Measurements from ENCODE around the gene DLG2.
"Not testable (repeated sequence)": the region's sequence is repeated elsewhere in the genome, so short reads cannot be mapped to it uniquely, and the experiment has no call there.

Gene DLG2

GRCh38 chr11:83642500-83642899 is 1984.6 kb downstream of the DLG2 start:
- DNase-seq: no peak

GRCh38 chr11:83641511-83641910 is 1985.6 kb downstream of the DLG2 start:
- no peak for DNase-seq

GRCh38 chr11:83639995-83640758 is 1987.0 kb downstream of the DLG2 start:
- no peak for DNase-seq

GRCh38 chr11:83635166-83635565 is 1992.0 kb downstream of the DLG2 start:
- DNase-seq: no peak

- DNase-seq: no peak
Measured at GRCh38 chr11:83630211-83630610, 1996.9 kb downstream of the DLG2 start.

GRCh38 chr11:83629775-83630174 is 1997.4 kb downstream of the DLG2 start:
- no peak for DNase-seq

GRCh38 chr11:83628622-83629355 is 1998.4 kb downstream of the DLG2 start:
- no peak for DNase-seq

GRCh38 chr11:83625336-83625735 is 2001.8 kb downstream of the DLG2 start:
- DNase-seq: no peak

- DNase-seq: no peak
Measured at GRCh38 chr11:83617671-83618070, 2009.5 kb downstream of the DLG2 start.

GRCh38 chr11:83613767-83614121 is 2013.4 kb downstream of the DLG2 start:
- DNase-seq: no peak

- DNase-seq: no peak
Measured at GRCh38 chr11:83612891-83613766, 2014.0 kb downstream of the DLG2 start.

GRCh38 chr11:83611600-83611999 is 2015.5 kb downstream of the DLG2 start:
- no peak for DNase-seq

GRCh38 chr11:83611031-83611430 is 2016.1 kb downstream of the DLG2 start:
- no peak for DNase-seq

GRCh38 chr11:83609191-83609590 is 2018.0 kb downstream of the DLG2 start:
- DNase-seq: no peak

- no peak for DNase-seq
Measured at GRCh38 chr11:83608571-83608970, 2018.6 kb downstream of the DLG2 start.

GRCh38 chr11:83601914-83602527 is 2025.1 kb downstream of the DLG2 start:
- DNase-seq: no peak

GRCh38 chr11:83601201-83601913 is 2025.8 kb downstream of the DLG2 start:
- DNase-seq: no peak

- DNase-seq: no peak
Measured at GRCh38 chr11:83600661-83601060, 2026.5 kb downstream of the DLG2 start.

- DNase-seq: no peak
Measured at GRCh38 chr11:83599066-83599465, 2028.1 kb downstream of the DLG2 start.

- not testable (repeated sequence) for DNase-seq
Measured at GRCh38 chr11:83587797-83588196, 2039.3 kb downstream of the DLG2 start.

- DNase-seq: no peak
Measured at GRCh38 chr11:83583757-83584366, 2043.3 kb downstream of the DLG2 start.

GRCh38 chr11:83574519-83574918 is 2052.6 kb downstream of the DLG2 start:
- no peak for DNase-seq
